B cell (primary cell): ENCODE results near the gene GSTM5.

Experiments
- CTCF ChIP-seq: fragments of 200-600 bp; IDR thresholded peaks from one replicate; pipeline ENCODE4 v1.8.0; 2022; ENCODE audit warnings: antibody characterized with exemption, mild to moderate bottlenecking
- EZH2 ChIP-seq: IDR thresholded peaks from 2 replicates; pipeline ENCODE4 v1.6.1; 2012; ENCODE audit warnings: borderline replicate concordance, low read depth, mild to moderate bottlenecking, moderate library complexity, low read length; ENCODE audit not compliant: insufficient read depth, poor library complexity, severe bottlenecking

GRCh38 chr1:109713636-109714035 lies 1.6 kb downstream of the GSTM5 start:
- TF ChIP-seq EZH2 (no peak), CTCF (no peak)
